ENCODE results near the gene KIAA1958.
"Not testable (repeated sequence)": the region's sequence is repeated elsewhere in the genome, so short reads cannot be mapped to it uniquely, and the experiment has no call there.

KIAA1958 gene

GRCh38 chr9:112555844-112556482 lies 69.3 kb downstream of the KIAA1958 start:
- no peak for DNase-seq (ENCODE audit: low read depth in 2 of 2)

GRCh38 chr9:112556497-112557442 lies 70.1 kb downstream of the KIAA1958 start:
- DNase-seq (ENCODE audit: low read depth in 2 of 2), result no peak

GRCh38 chr9:112558476-112558875 lies 71.8 kb downstream of the KIAA1958 start:
- DNase-seq (ENCODE audit: low read depth in 2 of 2), result no peak

GRCh38 chr9:112558978-112559377 lies 72.4 kb downstream of the KIAA1958 start:
- no peak for DNase-seq (ENCODE audit: low read depth in 2 of 2)

- no peak for DNase-seq (ENCODE audit: low read depth in 2 of 2)
These were observed 73.2 kb downstream of the KIAA1958 start for GRCh38 chr9:112559629-112560413.

- DNase-seq (ENCODE audit: low read depth in 2 of 2), result no peak
These were observed 75.8 kb downstream of the KIAA1958 start for GRCh38 chr9:112562235-112562958.

- DNase-seq (ENCODE audit: low read depth in 2 of 2), result no peak
These were observed 82.6 kb downstream of the KIAA1958 start for GRCh38 chr9:112569186-112569585.

- DNase-seq (ENCODE audit: low read depth in 2 of 2), result no peak
These were observed 84.1 kb downstream of the KIAA1958 start for GRCh38 chr9:112570671-112571167.

GRCh38 chr9:112571624-112572355 lies 85.2 kb downstream of the KIAA1958 start:
- no peak for DNase-seq (ENCODE audit: low read depth in 2 of 2)

- DNase-seq (ENCODE audit: low read depth in 2 of 2), result no peak
These were observed 85.8 kb downstream of the KIAA1958 start for GRCh38 chr9:112572416-112572815.

GRCh38 chr9:112574008-112574407 lies 87.4 kb downstream of the KIAA1958 start:
- no peak for DNase-seq (ENCODE audit: low read depth in 2 of 2)

- no peak for DNase-seq (ENCODE audit: low read depth in 2 of 2)
These were observed 88.5 kb downstream of the KIAA1958 start for GRCh38 chr9:112575107-112575506.

GRCh38 chr9:112581469-112582176 lies 95.0 kb downstream of the KIAA1958 start:
- DNase-seq (ENCODE audit: low read depth in 2 of 2), result no peak

GRCh38 chr9:112582371-112583262 lies 96.0 kb downstream of the KIAA1958 start:
- no peak for DNase-seq (ENCODE audit: low read depth in 2 of 2)

GRCh38 chr9:112586599-112587155 lies 100.0 kb downstream of the KIAA1958 start:
- no peak for DNase-seq (ENCODE audit: low read depth in 2 of 2)

- not testable (repeated sequence) for DNase-seq (ENCODE audit: low read depth in 2 of 2)
These were observed 105.2 kb downstream of the KIAA1958 start for GRCh38 chr9:112591875-112592274.

- no peak for DNase-seq (ENCODE audit: low read depth in 2 of 2)
These were observed 113.1 kb downstream of the KIAA1958 start for GRCh38 chr9:112599732-112600131.

GRCh38 chr9:112601636-112602035 lies 115.0 kb downstream of the KIAA1958 start:
- DNase-seq (ENCODE audit: low read depth in 2 of 2), result no peak

GRCh38 chr9:112604790-112605189 lies 118.2 kb downstream of the KIAA1958 start:
- no peak for DNase-seq (ENCODE audit: low read depth in 2 of 2)
